AG04449 (cell line): Measurements from ENCODE around the gene PBX4.
"Not testable (repeated sequence)": the region's sequence is repeated elsewhere in the genome, so short reads cannot be mapped to it uniquely, and the experiment has no call there.

Experiments
- CTCF ChIA-PET: fragments of 350-600 bp; formaldehyde crosslinking; extraction: SDS; loops from one replicate; lab custom pipeline; 2021; ENCODE audit warnings: antibody characterized with exemption; lab: Yijun Ruan, JAX
- POLR2A ChIA-PET: fragments of 400-600, 350-600 bp; formaldehyde crosslinking; extraction: SDS; loops from one replicate; lab custom pipeline; 2020; ENCODE audit warnings: antibody characterized with exemption, inconsistent platforms; lab: Yijun Ruan, JAX
- DNase-seq: peaks from one replicate; pipeline ENCODE4 v3.0.0-alpha.2; 2010; ENCODE audit warnings: low read depth, low spot score
- H3K4me3 ChIP-seq: 2 replicates; pipeline ENCODE4 v1.5.1; 2011; ENCODE audit warnings: low read depth, mild to moderate bottlenecking, control low read depth, low read length
- CTCF ChIP-seq: IDR thresholded peaks from one replicate; pipeline ENCODE4 v1.5.1; 2011; ENCODE audit warnings: mild to moderate bottlenecking, moderate library complexity, low read length, control low read depth, inconsistent platforms; ENCODE audit not compliant: insufficient read depth; ENCODE audit errors: missing control alignments

Gene PBX4

GRCh38 chr19:19618219-19619051 lies at the start of gene PBX4:
PBX4 (minus strand) TSS chr19:19618687; CDS start chr19:19618629, 58 bp downstream.
- no peak for TF ChIP-seq CTCF
- H3K4me3 ChIP-seq, result peak within 1 kb of the TSS; percentile 67
- no peak for DNase-seq
- POLR2A ChIA-PET, result no interaction called here
- CTCF ChIA-PET, result interaction anchor here (2.2 kb wide), 1 partner anchor 64 kb away, joined by 5 read pairs; no protein-coding TSS in a partner anchor

GRCh38 chr19:19665420-19665948 lies 47.0 kb upstream of the PBX4 start:
- H3K4me3 ChIP-seq, CTCF ChIA-PET, DNase-seq: not testable (repeated sequence)
- POLR2A ChIA-PET, result interaction anchor here (0.7 kb wide), 1 partner anchor 293 kb away, joined by 4 read pairs; no protein-coding TSS in a partner anchor

GRCh38 chr19:19663256-19664120 lies 45.0 kb upstream of the PBX4 start, which contains the start of gene ATP13A1:
ATP13A1 (minus strand) TSS chr19:19663676; CDS start chr19:19663666, 10 bp downstream.
- DNase-seq, result peak; percentile 78
- peak within 1 kb of the TSS; percentile 99 for H3K4me3 ChIP-seq
- POLR2A ChIA-PET, result interaction anchor here (0.7 kb wide), 1 partner anchor 202 kb away, joined by 3 read pairs; the partner anchor contains the start of gene ZNF253
- CTCF ChIA-PET, result interaction anchor here (0.6 to 7.4 kb wide), 4 partner anchors 10 to 131 kb away, joined by 3 to 41 read pairs (median 10); partner anchors contain the start of gene GMIP
- TF ChIP-seq CTCF, result peak; percentile 17

- ChIA-PET POLR2A (no interaction called here), CTCF (interaction anchor here (0.6 to 7.4 kb wide), 4 partner anchors 9 to 131 kb away, joined by 3 to 41 read pairs (median 10); partner anchors contain the start of gene GMIP)
- H3K4me3 ChIP-seq, result peak overlapping the region; percentile 99
- TF ChIP-seq CTCF, result no peak
- DNase-seq, result no peak
Observed at GRCh38 chr19:19662871-19663255, 44.4 kb upstream of the PBX4 start.

GRCh38 chr19:19662344-19662743 lies 43.9 kb upstream of the PBX4 start:
- CTCF ChIA-PET, result interaction anchor here (0.9 to 7.4 kb wide), 3 partner anchors 11 to 130 kb away, joined by 3 to 41 read pairs (median 14); partner anchors contain the start of gene GMIP

More at GRCh38 chr19:19662344-19662743, 43.9 kb upstream of the PBX4 start:
- H3K4me3 ChIP-seq, result peak overlapping the region; percentile 99
- TF ChIP-seq CTCF, result no peak
- POLR2A ChIA-PET, result no interaction called here
- no peak for DNase-seq
